Esophagus squamous epithelium (tissue), 5 donors: ENCODE results near the gene NLRP13. TPM values are rescaled to one million over a fixed set of nuclear protein-coding genes. Genes with fewer than 3 reads are reported as not detected.

Experiments used
- DNase-seq: peaks from one replicate; lab custom pipeline; 2025; lab: John Stamatoyannopoulos, UW
- H3K27ac ChIP-seq, 4 donors: fragments of 200-600 bp; sonication (generic); one replicate each; pipeline ENCODE4 v1.5.1; 2016 to 2019; ENCODE audit warnings: mild to moderate bottlenecking in 1 of 4
- H3K27me3 ChIP-seq, 4 donors: fragments of 200-600 bp; sonication (generic); 1 replicate in 3 of 4; 2 replicates in 1 of 4; pipeline versions ENCODE4 v1.5.1 to v1.6.0; 2017 to 2021; ENCODE audit warnings: antibody characterized with exemption in 1 of 4
- H3K36me3 ChIP-seq, 3 donors: fragments of 200-600 bp; sonication (generic); one replicate each; pipeline ENCODE4 v1.5.1; 2016 to 2019
- H3K4me1 ChIP-seq, 3 donors: fragments of 200-600 bp; sonication (generic); one replicate each; pipeline ENCODE4 v1.5.1; 2017 to 2019
- H3K4me3 ChIP-seq, 4 donors: fragments of 200-600 bp; sonication (generic); 1 replicate in 3 of 4; 2 replicates in 1 of 4; pipeline ENCODE4 v1.5.1; 2016 to 2019; ENCODE audit warnings: mild to moderate bottlenecking in 2 of 4, moderate library complexity in 1 of 4
- H3K9me3 ChIP-seq, 3 donors: fragments of 200-600 bp; sonication (generic); one replicate each; pipeline ENCODE4 v1.5.1; 2016 to 2019
- CTCF ChIP-seq, 6 experiments: fragments of 450-650 bp in 4 of 6; fragments of 200-600 bp in 2 of 6; sonication (generic) in 2 of 6; IDR thresholded peaks; one replicate each; pipeline ENCODE4 v1.5.1; 2016 to 2019; ENCODE audit warnings: antibody characterized with exemption in 6 of 6, mild to moderate bottlenecking in 4 of 6, moderate library complexity in 4 of 6
- POLR2A ChIP-seq, 4 donors: fragments of 450-650 bp; IDR thresholded peaks; one replicate each; pipeline ENCODE4 v1.6.1; 2017; ENCODE audit warnings: antibody characterized with exemption in 4 of 4, mild to moderate bottlenecking in 4 of 4, moderate library complexity in 3 of 4
- WGBS, 2 donors: methylation state at CpG; one replicate each; pipeline ENCODE4 v1.1.5; 2018; 5-methylcytosine and 5-hydroxymethylcytosine counted together
- intact Hi-C: fragments of 100-400 bp; cut with DNase I; formaldehyde crosslinking; loops from one replicate; pipeline ENCODE4 v1.15.0; 2022
- total RNA-seq, 4 donors: library from RNA; depleted of rRNA; stranded (reverse); fragments of >200 nt; gene quantifications; one replicate each; pipeline ENCODE4 v1.1.0, GENCODE V29; 2016
- donor health status: DM: yes; HTN: yes; CAD: no.

Gene NLRP13
- total RNA-seq, 4 donors from 2014 or later, result not detected

- no peak overlapping the region for H3K4me3 ChIP-seq
- WGBS, 2 donors, result 73 to 88% methylated on average over 15 to 23 of the region's 23 CpGs
- H3K9me3 ChIP-seq, result no peaks in the 10 kb centered on the region
- DNase-seq, result no peak
- H3K36me3 ChIP-seq, result no peaks in the 10 kb centered on the region
- TF ChIP-seq POLR2A (IDR thresholded peaks at IDR 0.05) (no peak), CTCF (IDR thresholded peaks at IDR 0.05) (no peak)
- H3K4me1 ChIP-seq, result no peaks in the 10 kb centered on the region
- no peaks in the 10 kb centered on the region for H3K27me3 ChIP-seq
- intact Hi-C loops, result no loop called here
- H3K27ac ChIP-seq, result no peak overlapping the region
These were observed 74.2 kb downstream of the NLRP13 start for GRCh38 chr19:55857974-55858373.

- no peak for TF ChIP-seq POLR2A (IDR thresholded peaks at IDR 0.05)
- TF ChIP-seq CTCF (IDR thresholded peaks at IDR 0.05), result no peak
- Histone ChIP-seq H3K4me1 (no peaks in the 10 kb centered on the region), H3K36me3 (no peaks in the 10 kb centered on the region), H3K27me3 (no peaks in the 10 kb centered on the region), H3K27ac (no peak overlapping the region), H3K4me3 (no peak overlapping the region), H3K9me3 (peaks cover 0 to 1% (median 0%) of the 10 kb centered on the region in 3 donors)
- WGBS, 2 donors, result 54 to 60% methylated on average over 4 of the region's 4 CpGs
- no peak for DNase-seq
- intact Hi-C loops, result no loop called here
These were observed 75.0 kb downstream of the NLRP13 start for GRCh38 chr19:55857149-55857548.

DNA sequence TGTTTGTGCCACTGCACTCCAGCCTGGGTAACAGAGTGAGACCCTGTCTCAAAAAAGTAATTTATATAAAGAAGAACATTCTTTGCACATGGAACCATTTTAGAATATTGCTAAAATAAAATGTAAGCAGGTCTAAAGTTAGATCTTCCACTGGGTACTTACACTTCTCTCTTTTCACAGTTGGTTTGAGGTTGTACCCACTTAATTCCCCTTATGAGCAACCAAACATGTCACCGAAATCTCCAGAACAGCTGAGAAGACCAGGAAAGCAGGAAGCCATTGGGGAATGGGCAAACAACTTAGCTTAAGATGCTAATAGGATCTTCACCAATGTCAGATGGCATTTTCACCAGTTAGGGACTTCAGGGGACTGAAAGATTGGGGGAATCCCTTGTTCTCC, 77.0 kb downstream of the NLRP13 start:
- H3K9me3 ChIP-seq, result peaks cover 0 to 5% (median 0%) of the 10 kb centered on the region in 3 donors
- TF ChIP-seq POLR2A (IDR thresholded peaks at IDR 0.05), result no peak
- H3K4me3 ChIP-seq, result no peak overlapping the region
- no peak for DNase-seq
- H3K36me3 ChIP-seq, result no peaks in the 10 kb centered on the region
- no peaks in the 10 kb centered on the region for H3K27me3 ChIP-seq
- no peak overlapping the region for H3K27ac ChIP-seq
- H3K4me1 ChIP-seq, result no peaks in the 10 kb centered on the region
- WGBS, 2 donors, result 43 to 64% methylated on average over 1 of the region's 1 CpG
- intact Hi-C loops, result no loop called here

Other genes starting within 250 kb of the NLRP13 start
- not detected for gene NLRP9, start 193.9 kb downstream of the NLRP13 start, total RNA-seq
- not detected for gene RFPL4A, start 173.2 kb downstream of the NLRP13 start, total RNA-seq
- not detected for gene RFPL4AL1, start 163.2 kb downstream of the NLRP13 start, total RNA-seq
- not detected for gene NLRP11, start 100.3 kb downstream of the NLRP13 start, total RNA-seq
- under 1 TPM in 1 of 4 donors, not detected in 3; 0.30 TPM for gene NLRP4, start 95.8 kb downstream of the NLRP13 start, total RNA-seq
- not detected for gene NLRP8, start 15.5 kb upstream of the NLRP13 start, total RNA-seq
- not detected for gene NLRP5, start 54.4 kb upstream of the NLRP13 start, total RNA-seq
- 10 to 100 TPM in 3 of 4 donors, 1 to 10 TPM in 1; 9.9 to 21.3 (median 13.1) TPM for gene ZNF787, start 189.0 kb upstream of the NLRP13 start, total RNA-seq
- gene ZNF444, start 209.0 kb upstream of the NLRP13 start, total RNA-seq, result 10 to 100 TPM; 10.6 to 22.1 (median 15.6) TPM
- not detected for gene GALP, start 243.7 kb upstream of the NLRP13 start, total RNA-seq